ENCODE measurements around the gene SNX2.

Gene SNX2

GRCh38 chr5:122773619-122774018 lies 1.3 kb upstream of the SNX2 start:
- DNase-seq (ENCODE audit: low read depth) = no peak

GRCh38 chr5:122774519-122774860 lies 390 bp upstream of the SNX2 start:
- DNase-seq (ENCODE audit: low read depth) = no peak

GRCh38 chr5:122775550-122776542 lies 966 bp downstream of the SNX2 start:
- DNase-seq (ENCODE audit: low read depth) = no peak

GRCh38 chr5:122778157-122778556 lies 3.3 kb downstream of the SNX2 start:
- no peak for DNase-seq (ENCODE audit: low read depth)

GRCh38 chr5:122779451-122779850 lies 4.6 kb downstream of the SNX2 start:
- DNase-seq (ENCODE audit: low read depth) = no peak

- DNase-seq (ENCODE audit: low read depth) = no peak
Measured at GRCh38 chr5:122780296-122780695, 5.4 kb downstream of the SNX2 start.

GRCh38 chr5:122781465-122781864 lies 6.6 kb downstream of the SNX2 start:
- no peak for DNase-seq (ENCODE audit: low read depth)

GRCh38 chr5:122785294-122785693 lies 10.4 kb downstream of the SNX2 start:
- DNase-seq (ENCODE audit: low read depth) = no peak

GRCh38 chr5:122788371-122788770 lies 13.5 kb downstream of the SNX2 start:
- no peak for DNase-seq (ENCODE audit: low read depth)

- DNase-seq (ENCODE audit: low read depth) = no peak
Measured at GRCh38 chr5:122788996-122789395, 14.1 kb downstream of the SNX2 start.

GRCh38 chr5:122789461-122790171 lies 14.7 kb downstream of the SNX2 start:
- DNase-seq (ENCODE audit: low read depth) = no peak

GRCh38 chr5:122790354-122791103 lies 15.6 kb downstream of the SNX2 start:
- no peak for DNase-seq (ENCODE audit: low read depth)

GRCh38 chr5:122805481-122805880 lies 30.6 kb downstream of the SNX2 start:
- DNase-seq (ENCODE audit: low read depth) = no peak

- DNase-seq (ENCODE audit: low read depth) = no peak
Measured at GRCh38 chr5:122810405-122810804, 35.5 kb downstream of the SNX2 start.

- DNase-seq (ENCODE audit: low read depth) = no peak
Measured at GRCh38 chr5:122815218-122815767, 40.4 kb downstream of the SNX2 start.

GRCh38 chr5:122816756-122817155 lies 41.9 kb downstream of the SNX2 start:
- no peak for DNase-seq (ENCODE audit: low read depth)

- no peak for DNase-seq (ENCODE audit: low read depth)
Measured at GRCh38 chr5:122831984-122832383, 57.1 kb downstream of the SNX2 start.

GRCh38 chr5:122835681-122836080 lies 60.8 kb downstream of the SNX2 start:
- no peak for DNase-seq (ENCODE audit: low read depth)

- no peak for DNase-seq (ENCODE audit: low read depth)
Measured at GRCh38 chr5:122836947-122837346, 62.1 kb downstream of the SNX2 start.

GRCh38 chr5:122839731-122840130 lies 64.9 kb downstream of the SNX2 start:
- DNase-seq (ENCODE audit: low read depth) = no peak

GRCh38 chr5:122842016-122842580 lies 67.2 kb downstream of the SNX2 start:
- no peak for DNase-seq (ENCODE audit: low read depth)

Data from activated T-cell treated with anti-CD3 and anti-CD28 coated beads for 48 hours (primary cell).